ENCODE data around the gene OMA1. TPM values are rescaled to one million over a fixed set of nuclear protein-coding genes. Genes with fewer than 3 reads are reported as not detected.
"Not testable (repeated sequence)": the region's sequence is repeated elsewhere in the genome, so short reads cannot be mapped to it uniquely, and the experiment has no call there.

OMA1 gene
- polyA plus RNA-seq, 1 donor, result 33.7 TPM

DNA sequence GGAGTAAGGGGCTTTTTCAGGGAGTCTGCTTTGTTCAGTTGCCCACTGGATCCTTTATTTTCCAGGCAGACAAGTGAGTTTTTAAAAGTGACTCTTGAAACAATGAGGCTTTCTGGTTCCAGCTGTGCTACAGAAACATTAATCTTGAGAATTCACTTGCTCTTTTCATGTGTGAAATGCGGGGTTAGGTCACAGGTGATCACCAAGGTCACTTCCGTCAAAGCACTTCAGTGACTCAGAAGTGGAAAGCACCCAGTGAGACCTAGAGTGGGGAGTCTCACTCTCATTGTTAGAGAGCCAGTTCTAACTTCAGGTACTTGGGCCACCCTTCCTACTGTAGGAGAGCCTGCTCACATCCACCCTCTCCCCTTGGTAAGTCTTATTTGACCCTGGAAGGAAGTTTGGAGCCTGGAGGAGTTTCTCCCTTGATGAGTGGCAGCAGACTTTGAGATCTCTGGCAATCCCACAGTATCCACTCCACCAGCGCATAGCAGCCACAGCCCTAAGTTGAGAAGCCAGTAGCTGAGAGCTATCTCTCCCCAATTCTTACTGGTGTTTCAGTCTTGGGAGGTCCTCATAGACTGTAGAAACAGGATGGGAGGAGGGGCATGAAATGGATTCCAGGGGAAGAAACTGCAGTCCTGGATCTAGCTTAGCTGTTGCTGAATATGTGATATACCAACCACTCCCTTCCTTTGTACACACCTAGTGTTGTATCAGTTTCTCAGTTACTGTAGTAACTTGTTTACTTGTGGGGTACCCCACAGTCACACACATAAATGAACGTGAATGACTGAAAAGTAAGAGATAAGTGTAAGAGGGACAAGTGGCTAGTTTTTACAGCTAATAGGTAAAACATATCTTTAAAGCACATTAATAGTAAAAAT is 27.4 kb upstream of the OMA1 start:
- peaks cover 13% of the 10 kb centered on the region for H3K9me3 ChIP-seq (ENCODE audit: control insufficient read depth, low read depth, low read length)
- peaks cover 36% of the 10 kb centered on the region for H3K27me3 ChIP-seq (ENCODE audit: control insufficient read depth, insufficient read depth, low read length)
- 33% methylated on average over 1 of the region's 4 CpGs for WGBS (ENCODE audit: insufficient coverage, low lambda C conversion rate)
- no peaks in the 10 kb centered on the region for H3K36me3 ChIP-seq (ENCODE audit: control insufficient read depth, insufficient read depth, low read length)
- H3K27ac ChIP-seq (ENCODE audit: low read length), result no peak overlapping the region
- no peak overlapping the region for H3K4me3 ChIP-seq (ENCODE audit: low read length)
- no peak for DNase-seq
- H3K4me1 ChIP-seq (ENCODE audit: control insufficient read depth, insufficient read depth, low read length), result peaks cover 11% of the 10 kb centered on the region

DNA sequence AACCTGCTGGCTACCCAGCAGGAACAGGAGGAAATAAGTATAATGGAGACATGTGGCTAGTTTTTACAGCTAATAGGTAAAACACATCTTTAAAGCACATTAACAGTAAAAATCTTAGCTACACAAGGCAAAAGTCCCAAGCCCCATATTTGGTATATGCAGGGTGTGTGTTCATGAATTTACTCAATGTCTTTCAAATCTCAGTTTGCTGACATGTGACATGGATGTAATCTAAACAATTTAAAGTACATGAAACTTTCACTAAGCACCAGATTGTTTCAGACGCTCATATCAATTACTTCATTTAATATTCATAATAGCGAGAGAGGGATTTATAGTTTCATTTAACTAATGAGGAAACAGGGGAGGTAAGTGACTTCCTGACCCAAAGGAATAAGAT is 26.6 kb upstream of the OMA1 start:
- peaks cover 32% of the 10 kb centered on the region for H3K27me3 ChIP-seq (ENCODE audit: control insufficient read depth, insufficient read depth, low read length)
- H3K9me3 ChIP-seq (ENCODE audit: control insufficient read depth, low read depth, low read length), result peaks cover 13% of the 10 kb centered on the region
- H3K4me1 ChIP-seq (ENCODE audit: control insufficient read depth, insufficient read depth, low read length), result peaks cover 11% of the 10 kb centered on the region
- H3K4me3 ChIP-seq (ENCODE audit: low read length), result no peak overlapping the region
- DNase-seq, result no peak
- no peak overlapping the region for H3K27ac ChIP-seq (ENCODE audit: low read length)
- H3K36me3 ChIP-seq (ENCODE audit: control insufficient read depth, insufficient read depth, low read length), result no peaks in the 10 kb centered on the region
- 77% methylated on average over 2 of the region's 2 CpGs for WGBS (ENCODE audit: insufficient coverage, low lambda C conversion rate)

DNA sequence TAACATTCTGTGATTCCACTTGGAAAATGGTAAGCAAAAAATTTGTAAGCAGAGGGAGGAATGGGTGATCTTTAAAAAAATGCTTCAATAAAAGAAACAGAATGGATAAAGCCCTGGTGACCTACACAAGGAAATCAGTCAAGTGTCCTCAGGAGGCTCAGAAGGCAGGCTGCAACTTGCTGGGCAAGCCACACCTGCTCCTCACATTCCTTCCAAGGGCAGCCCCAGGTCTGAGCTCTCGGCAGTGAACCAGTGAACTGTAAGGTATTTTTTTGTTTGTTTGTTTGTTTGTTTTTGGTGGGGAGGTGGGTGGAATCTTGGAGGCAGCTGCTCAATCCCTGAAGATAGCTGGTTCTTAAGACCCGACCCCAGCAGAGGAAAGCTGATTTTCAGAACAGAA is 26.2 kb upstream of the OMA1 start:
- no CpG with 5 or more reads among the region's 2 CpGs for WGBS (ENCODE audit: insufficient coverage, low lambda C conversion rate)

DNA sequence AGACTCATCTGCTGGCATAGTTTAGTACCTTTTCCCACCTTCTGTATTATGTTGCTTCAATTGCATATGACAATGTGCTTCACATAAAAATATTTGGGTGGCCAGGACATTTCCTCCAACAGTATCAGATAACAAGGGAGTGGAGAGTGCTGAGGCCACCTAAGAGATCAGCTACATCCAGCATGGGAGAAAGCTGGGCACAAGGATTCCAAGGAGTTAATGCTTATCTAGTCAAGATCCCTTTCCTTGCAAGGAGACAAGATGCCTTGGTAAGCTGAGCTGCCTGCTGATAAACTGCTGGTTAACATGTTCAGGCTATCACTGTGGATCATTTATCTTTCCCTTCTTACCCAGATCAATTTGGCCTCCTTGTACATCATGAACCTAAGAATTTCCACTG is 25.1 kb upstream of the OMA1 start:
- Histone ChIP-seq H3K27ac (ENCODE audit: low read length) (no peak overlapping the region), H3K4me3 (ENCODE audit: low read length) (no peak overlapping the region), H3K4me1 (ENCODE audit: control insufficient read depth, insufficient read depth, low read length) (peaks cover 9% of the 10 kb centered on the region), H3K27me3 (ENCODE audit: control insufficient read depth, insufficient read depth, low read length) (peaks cover 19% of the 10 kb centered on the region), H3K9me3 (ENCODE audit: control insufficient read depth, low read depth, low read length) (peaks cover 8% of the 10 kb centered on the region), H3K36me3 (ENCODE audit: control insufficient read depth, insufficient read depth, low read length) (no peaks in the 10 kb centered on the region)
- no peak for DNase-seq

More for the DNA sequence above, 26.2 kb upstream of the OMA1 start:
- Histone ChIP-seq H3K27me3 (ENCODE audit: control insufficient read depth, insufficient read depth, low read length) (peaks cover 29% of the 10 kb centered on the region), H3K4me3 (ENCODE audit: low read length) (no peak overlapping the region), H3K4me1 (ENCODE audit: control insufficient read depth, insufficient read depth, low read length) (peaks cover 11% of the 10 kb centered on the region), H3K36me3 (ENCODE audit: control insufficient read depth, insufficient read depth, low read length) (no peaks in the 10 kb centered on the region), H3K27ac (ENCODE audit: low read length) (no peak overlapping the region), H3K9me3 (ENCODE audit: control insufficient read depth, low read depth, low read length) (peaks cover 13% of the 10 kb centered on the region)
- peak in 1 of 2 donors; percentile 57 for DNase-seq

DNA sequence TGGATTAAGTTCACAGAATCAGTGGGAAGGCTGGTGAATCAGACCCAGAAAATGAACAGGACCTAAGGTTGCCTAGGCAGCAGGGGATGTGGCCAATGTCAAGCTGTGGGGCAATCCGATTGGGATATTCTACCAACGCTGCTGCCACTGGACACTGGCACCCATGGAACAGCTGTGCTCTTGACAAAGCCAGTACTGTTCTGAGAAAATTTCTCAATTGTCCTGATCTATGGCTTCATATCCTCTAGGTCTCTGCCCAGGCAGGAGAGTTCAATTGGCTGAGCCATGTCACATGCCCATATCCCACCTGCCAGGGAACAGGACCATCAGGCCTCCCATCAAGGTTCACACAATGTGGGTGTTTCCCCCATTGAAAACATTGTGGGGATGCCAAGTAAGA is 24.3 kb upstream of the OMA1 start:
- no CpG with 5 or more reads among the region's 2 CpGs for WGBS (ENCODE audit: insufficient coverage, low lambda C conversion rate)
- H3K36me3 ChIP-seq (ENCODE audit: control insufficient read depth, insufficient read depth, low read length), result no peaks in the 10 kb centered on the region
- no peaks in the 10 kb centered on the region for H3K9me3 ChIP-seq (ENCODE audit: control insufficient read depth, low read depth, low read length)
- peaks cover 11% of the 10 kb centered on the region for H3K27me3 ChIP-seq (ENCODE audit: control insufficient read depth, insufficient read depth, low read length)
- H3K4me3 ChIP-seq (ENCODE audit: low read length), result no peak overlapping the region
- DNase-seq, result no peak
- no peak overlapping the region for H3K27ac ChIP-seq (ENCODE audit: low read length)
- peaks cover under 1% of the 10 kb centered on the region for H3K4me1 ChIP-seq (ENCODE audit: control insufficient read depth, insufficient read depth, low read length)

DNA sequence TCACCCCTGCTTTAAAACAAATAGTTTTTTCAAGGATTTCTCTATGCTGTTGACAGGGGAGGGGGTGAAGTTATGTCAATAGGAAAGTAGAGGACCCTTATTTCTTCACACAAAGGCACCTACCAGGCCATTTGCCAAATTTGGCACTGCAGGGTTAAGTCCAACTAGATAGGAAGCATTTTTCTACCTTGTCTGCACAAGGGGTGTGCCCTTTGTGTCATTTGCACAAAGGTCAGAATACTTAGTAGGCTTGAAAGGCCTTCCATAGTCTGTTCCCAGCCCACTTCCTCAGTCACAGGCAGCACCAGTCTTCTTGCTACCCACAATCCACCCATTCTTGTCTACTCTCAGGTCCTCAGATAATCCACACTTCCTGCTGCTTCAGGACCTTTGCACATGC is 23.6 kb upstream of the OMA1 start:
- H3K4me1 ChIP-seq (ENCODE audit: control insufficient read depth, insufficient read depth, low read length), result no peaks in the 10 kb centered on the region
- no peaks in the 10 kb centered on the region for H3K9me3 ChIP-seq (ENCODE audit: control insufficient read depth, low read depth, low read length)
- peaks cover 6% of the 10 kb centered on the region for H3K27me3 ChIP-seq (ENCODE audit: control insufficient read depth, insufficient read depth, low read length)
- DNase-seq, result peak in 1 of 2 donors; percentile 59
- H3K27ac ChIP-seq (ENCODE audit: low read length), result no peak overlapping the region
- H3K36me3 ChIP-seq (ENCODE audit: control insufficient read depth, insufficient read depth, low read length), result no peaks in the 10 kb centered on the region
- no peak overlapping the region for H3K4me3 ChIP-seq (ENCODE audit: low read length)

DNA sequence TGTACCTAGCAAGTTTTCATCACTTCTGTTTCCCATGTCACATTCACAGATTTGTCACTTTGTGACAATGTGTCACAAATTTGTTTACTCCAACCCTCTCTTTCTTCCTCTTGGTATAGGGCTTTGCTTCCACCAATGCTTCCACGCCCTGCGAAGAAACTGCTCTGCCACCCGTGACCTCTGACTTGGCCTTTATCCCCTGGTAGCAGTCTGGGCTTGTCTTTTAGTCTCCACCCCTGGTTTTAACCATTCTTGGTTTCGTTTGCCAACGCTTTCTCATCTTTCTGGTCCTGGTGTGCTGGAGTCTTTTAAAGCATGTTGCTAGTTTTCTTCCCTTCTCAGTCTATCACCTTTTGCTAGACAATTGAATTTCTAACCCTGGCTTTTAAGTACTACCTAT is 22.4 kb upstream of the OMA1 start:
- no peaks in the 10 kb centered on the region for H3K9me3 ChIP-seq (ENCODE audit: control insufficient read depth, low read depth, low read length)
- DNase-seq, result no peak
- H3K4me3 ChIP-seq (ENCODE audit: low read length), result no peak overlapping the region
- 60% methylated on average over 2 of the region's 5 CpGs for WGBS (ENCODE audit: insufficient coverage, low lambda C conversion rate)
- peaks cover 3% of the 10 kb centered on the region for H3K27me3 ChIP-seq (ENCODE audit: control insufficient read depth, insufficient read depth, low read length)
- H3K36me3 ChIP-seq (ENCODE audit: control insufficient read depth, insufficient read depth, low read length), result no peaks in the 10 kb centered on the region
- H3K4me1 ChIP-seq (ENCODE audit: control insufficient read depth, insufficient read depth, low read length), result no peaks in the 10 kb centered on the region
- no peak overlapping the region for H3K27ac ChIP-seq (ENCODE audit: low read length)

DNA sequence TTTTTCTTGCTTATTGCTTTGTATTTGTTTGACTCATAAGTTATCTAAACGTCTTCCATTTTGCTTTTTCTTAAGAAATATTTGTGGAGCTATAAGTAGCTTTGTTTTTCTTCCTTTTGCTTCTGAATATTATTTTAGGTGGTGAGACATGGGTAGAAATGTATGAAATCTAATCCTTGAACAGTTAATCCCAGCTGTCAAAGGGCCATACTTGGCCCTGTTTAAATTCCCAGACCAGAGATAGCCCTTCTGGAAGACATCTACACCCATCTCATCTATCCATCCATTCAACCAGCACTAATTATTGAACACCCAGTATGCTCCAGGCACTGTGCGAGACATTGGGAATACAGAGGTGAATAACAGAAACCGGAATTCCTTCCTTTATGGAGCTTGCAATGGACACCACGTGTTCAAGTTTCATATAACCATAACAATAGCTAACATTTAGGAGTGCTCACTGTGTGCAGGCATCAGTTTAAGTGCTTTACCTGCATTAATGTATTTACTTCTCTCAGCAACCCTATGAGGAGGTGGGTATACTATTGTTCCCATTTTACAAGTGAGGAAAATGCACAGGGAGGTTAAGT is 21.8 kb upstream of the OMA1 start:
- WGBS (ENCODE audit: insufficient coverage, low lambda C conversion rate), result no CpG with 5 or more reads among the region's 4 CpGs
- no peak overlapping the region for H3K27ac ChIP-seq (ENCODE audit: low read length)
- H3K4me3 ChIP-seq (ENCODE audit: low read length), result no peak overlapping the region
- H3K9me3 ChIP-seq (ENCODE audit: control insufficient read depth, low read depth, low read length), result no peaks in the 10 kb centered on the region
- no peaks in the 10 kb centered on the region for H3K36me3 ChIP-seq (ENCODE audit: control insufficient read depth, insufficient read depth, low read length)
- no peaks in the 10 kb centered on the region for H3K27me3 ChIP-seq (ENCODE audit: control insufficient read depth, insufficient read depth, low read length)
- no peak for DNase-seq
- H3K4me1 ChIP-seq (ENCODE audit: control insufficient read depth, insufficient read depth, low read length), result no peaks in the 10 kb centered on the region

DNA sequence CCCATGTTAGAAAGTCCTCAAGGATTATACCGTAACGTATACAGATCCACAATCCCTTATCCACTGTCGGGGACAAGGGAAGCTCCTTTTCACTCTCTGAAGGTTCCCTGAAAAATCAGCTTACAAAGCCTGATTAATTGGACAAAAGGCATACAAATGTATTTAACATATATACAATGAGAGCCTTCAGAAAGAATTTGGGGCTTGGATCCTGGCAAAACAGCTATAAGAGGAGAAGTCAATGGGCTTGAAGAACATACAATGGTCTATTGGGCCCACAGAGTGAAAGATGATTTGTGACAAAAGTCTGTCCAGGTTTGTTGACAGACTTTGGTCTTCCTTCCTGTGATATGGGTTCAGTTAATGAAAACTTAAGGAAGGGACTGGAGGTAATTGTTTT is 19.8 kb upstream of the OMA1 start:
- Histone ChIP-seq H3K36me3 (ENCODE audit: control insufficient read depth, insufficient read depth, low read length) (no peaks in the 10 kb centered on the region), H3K4me1 (ENCODE audit: control insufficient read depth, insufficient read depth, low read length) (no peaks in the 10 kb centered on the region), H3K27me3 (ENCODE audit: control insufficient read depth, insufficient read depth, low read length) (no peaks in the 10 kb centered on the region), H3K27ac (ENCODE audit: low read length) (no peak overlapping the region), H3K4me3 (ENCODE audit: low read length) (no peak overlapping the region), H3K9me3 (ENCODE audit: control insufficient read depth, low read depth, low read length) (no peaks in the 10 kb centered on the region)
- no peak for DNase-seq
- WGBS (ENCODE audit: insufficient coverage, low lambda C conversion rate), result no CpG with 5 or more reads among the region's 3 CpGs

DNA sequence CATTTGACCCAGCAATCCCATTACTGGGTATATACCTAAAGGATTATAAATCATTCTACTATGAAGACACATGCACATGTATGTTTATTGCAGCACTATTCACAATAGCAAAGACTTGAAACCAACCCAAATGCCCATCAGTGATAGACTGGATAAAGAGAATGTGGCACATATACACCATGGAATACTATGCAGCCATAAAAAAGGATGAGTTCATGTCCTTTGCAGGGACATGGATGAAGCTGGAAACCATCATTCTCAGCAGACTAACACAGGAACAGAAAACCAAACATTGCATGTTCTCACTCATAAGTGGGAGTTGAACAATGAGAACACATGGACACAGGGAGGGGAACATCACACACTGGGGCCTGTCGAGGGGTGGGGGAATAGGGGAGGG is 17.2 kb upstream of the OMA1 start:
- H3K4me1 ChIP-seq (ENCODE audit: control insufficient read depth, insufficient read depth, low read length); H3K4me3 ChIP-seq (ENCODE audit: low read length); H3K27ac ChIP-seq (ENCODE audit: low read length); DNase-seq; H3K27me3 ChIP-seq (ENCODE audit: control insufficient read depth, insufficient read depth, low read length); H3K36me3 ChIP-seq (ENCODE audit: control insufficient read depth, insufficient read depth, low read length); H3K9me3 ChIP-seq (ENCODE audit: control insufficient read depth, low read depth, low read length): not testable (repeated sequence)
- WGBS (ENCODE audit: insufficient coverage, low lambda C conversion rate), result no CpG with 5 or more reads among the region's 1 CpG

DNA sequence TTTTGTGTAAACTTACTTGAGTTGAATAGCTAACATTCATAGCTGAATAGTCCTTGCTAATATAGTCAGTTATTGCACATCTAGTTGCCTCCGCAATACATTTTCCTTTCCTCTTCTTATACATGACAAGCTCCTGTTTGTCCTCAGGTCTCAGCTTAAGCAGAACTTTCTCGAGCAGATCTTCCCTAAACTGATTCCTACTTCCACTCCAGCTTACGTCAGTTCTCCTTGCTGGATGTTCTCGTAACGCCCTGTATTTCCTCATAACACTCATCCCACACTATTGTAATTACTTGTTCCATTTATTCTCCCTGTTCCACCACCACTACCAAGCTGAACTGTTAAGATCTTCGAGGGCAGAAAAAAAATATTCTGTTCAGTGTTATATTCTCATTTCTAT is 15.1 kb upstream of the OMA1 start:
- no peaks in the 10 kb centered on the region for H3K36me3 ChIP-seq (ENCODE audit: control insufficient read depth, insufficient read depth, low read length)
- WGBS (ENCODE audit: insufficient coverage, low lambda C conversion rate), result 88% methylated on average over 5 of the region's 6 CpGs
- no peak for DNase-seq
- no peaks in the 10 kb centered on the region for H3K9me3 ChIP-seq (ENCODE audit: control insufficient read depth, low read depth, low read length)
- no peaks in the 10 kb centered on the region for H3K27me3 ChIP-seq (ENCODE audit: control insufficient read depth, insufficient read depth, low read length)
- H3K4me3 ChIP-seq (ENCODE audit: low read length), result no peak overlapping the region
- no peaks in the 10 kb centered on the region for H3K4me1 ChIP-seq (ENCODE audit: control insufficient read depth, insufficient read depth, low read length)
- H3K27ac ChIP-seq (ENCODE audit: low read length), result no peak overlapping the region
